CD14-positive monocyte (primary cell): ENCODE results near the gene NEGR1. TPM values are rescaled to one million over a fixed set of nuclear protein-coding genes. Genes with fewer than 3 reads are reported as not detected.

Experiments used
- DNase-seq, 3 donors: peaks; one replicate each; pipeline ENCODE4 v3.0.0-alpha.2; 2011 to 2022
- H2AFZ ChIP-seq: 2 replicates; pipeline ENCODE4 v1.6.0; 2012; ENCODE audit warnings: mild to moderate bottlenecking, low read depth, low read length, inconsistent platforms; ENCODE audit not compliant: insufficient read depth, poor library complexity, severe bottlenecking
- H3K27ac ChIP-seq, 2 donors: 1 replicate in 1 of 2; 2 replicates in 1 of 2; pipeline ENCODE4 v1.5.1; 2012 to 2013; ENCODE audit warnings: low read length in 2 of 2, control low read depth in 1 of 2, inconsistent platforms in 1 of 2, low read depth in 1 of 2, mild to moderate bottlenecking in 1 of 2
- H3K27me3 ChIP-seq, 2 donors: one replicate each; pipeline versions ENCODE4 v1.6.0 to v1.6.1; 2011 to 2013; ENCODE audit warnings: low read length in 2 of 2; ENCODE audit not compliant: control insufficient read depth in 2 of 2, insufficient read depth in 2 of 2
- H3K36me3 ChIP-seq, 2 donors: replicated peaks in 1 of 2; 1 replicate in 1 of 2; 2 replicates in 1 of 2; pipeline versions ENCODE4 v1.5.1 to v1.6.1; 2012 to 2013; ENCODE audit warnings: low read length in 2 of 2, control low read depth in 1 of 2, inconsistent platforms in 1 of 2, mild to moderate bottlenecking in 1 of 2; ENCODE audit not compliant: insufficient read depth in 2 of 2, control insufficient read depth in 1 of 2
- H3K4me1 ChIP-seq, 2 donors: 1 replicate in 1 of 2; 2 replicates in 1 of 2; pipeline versions ENCODE4 v1.5.1 to v1.6.1; 2012 to 2013; ENCODE audit warnings: low read length in 2 of 2, control low read depth in 1 of 2, inconsistent platforms in 1 of 2, mild to moderate bottlenecking in 1 of 2, moderate library complexity in 1 of 2; ENCODE audit not compliant: insufficient read depth in 2 of 2, control insufficient read depth in 1 of 2
- H3K4me2 ChIP-seq: replicated peaks from 2 replicates; pipeline ENCODE3; 2012; ENCODE audit warnings: low read length, moderate library complexity, mild to moderate bottlenecking; ENCODE audit not compliant: poor library complexity, severe bottlenecking; ENCODE audit errors: extremely low read depth
- H3K4me3 ChIP-seq, 3 experiments: fragments of 200-600 bp in 1 of 3; sonication (generic) in 1 of 3; replicated peaks in 1 of 3; 1 replicate in 2 of 3; 2 replicates in 1 of 3; pipeline ENCODE4 v1.5.1; 2011 to 2013; ENCODE audit warnings: low read length in 3 of 3, mild to moderate bottlenecking in 3 of 3, control low read depth in 2 of 3, low read depth in 2 of 3, inconsistent platforms in 1 of 3, moderate library complexity in 1 of 3
- H3K79me2 ChIP-seq: 2 replicates; pipeline ENCODE4 v1.6.0; 2012; ENCODE audit warnings: mild to moderate bottlenecking, control low read depth, inconsistent platforms, low read length, moderate library complexity; ENCODE audit not compliant: insufficient read depth
- H3K9ac ChIP-seq: 2 replicates; pipeline ENCODE4 v1.6.0; 2017; ENCODE audit warnings: low read length, mild to moderate bottlenecking; ENCODE audit not compliant: insufficient read depth, poor library complexity, severe bottlenecking
- H3K9me3 ChIP-seq, 2 donors: replicated peaks in 1 of 2; 1 replicate in 1 of 2; 2 replicates in 1 of 2; pipeline versions ENCODE4 v1.5.1 to v1.6.1; 2012 to 2013; ENCODE audit warnings: low read length in 2 of 2, control low read depth in 1 of 2; ENCODE audit not compliant: control insufficient read depth in 1 of 2, insufficient read depth in 1 of 2
- H4K20me1 ChIP-seq: 2 replicates; pipeline ENCODE4 v1.6.0; 2012; ENCODE audit warnings: mild to moderate bottlenecking, low read length, control low read depth, moderate library complexity; ENCODE audit not compliant: insufficient read depth
- H3K27ac Mint-ChIP-seq, 7 donors: one replicate each; pipeline ENCODE4 v1.8.0; 2020; ENCODE audit warnings: mild to moderate bottlenecking in 7 of 7, mixed read lengths in 7 of 7, moderate library complexity in 6 of 7, inconsistent platforms in 2 of 7
- H3K27me3 Mint-ChIP-seq, 3 donors: one replicate each; pipeline ENCODE4 v1.8.0; 2021 to 2022; ENCODE audit warnings: low read depth in 3 of 3, mild to moderate bottlenecking in 3 of 3, mixed read lengths in 3 of 3, moderate library complexity in 3 of 3, inconsistent platforms in 1 of 3
- H3K36me3 Mint-ChIP-seq, 2 donors: one replicate each; pipeline ENCODE4 v1.8.0; 2020; ENCODE audit warnings: mixed read lengths in 2 of 2, inconsistent platforms in 1 of 2, mild to moderate bottlenecking in 1 of 2
- H3K4me1 Mint-ChIP-seq: one replicate; pipeline ENCODE4 v1.8.0; 2020; ENCODE audit warnings: mild to moderate bottlenecking, mixed read lengths
- H3K4me3 Mint-ChIP-seq, 2 donors: one replicate each; pipeline ENCODE4 v1.8.0; 2020; ENCODE audit warnings: mild to moderate bottlenecking in 2 of 2, mixed read lengths in 2 of 2, moderate library complexity in 1 of 2
- H3K9me3 Mint-ChIP-seq, 7 donors: one replicate each; pipeline ENCODE4 v1.8.0; 2020 to 2022; ENCODE audit warnings: mixed read lengths in 7 of 7, mild to moderate bottlenecking in 6 of 7, moderate library complexity in 6 of 7, inconsistent platforms in 2 of 7
- CTCF ChIP-seq: fragments of 200-600 bp; IDR thresholded peaks from one replicate; pipeline ENCODE4 v1.8.0; 2022; ENCODE audit warnings: antibody characterized with exemption, mild to moderate bottlenecking
- WGBS: methylation state at CpG from one replicate; pipeline ENCODE4 v1.1.5; 2013; ENCODE audit warnings: missing lambda C conversion rate; ENCODE audit not compliant: insufficient coverage; 5-methylcytosine and 5-hydroxymethylcytosine counted together
- intact Hi-C, 2 donors: fragments of 100-400 bp; cut with micrococcal nuclease; formaldehyde crosslinking; loops; one replicate each; pipeline versions ENCODE4 v1.15.0 to v1.15.1; 2023
- polyA plus RNA-seq, 3 donors: library from polyadenylated mRNA; depleted of rRNA in 1 of 3; unstranded in 2 of 3; stranded (reverse) in 1 of 3; fragments of 300-500 nt in 2 of 3; fragments of >200 nt in 1 of 3; fragmentation: Illumina TruSeq in 2 of 3; gene quantifications; 1 replicate in 2 of 3; 2 replicates in 1 of 3; pipeline ENCODE4 v1.2.3, GENCODE V29; 2012 to 2021

Gene NEGR1
- polyA plus RNA-seq, 3 donors, result 0.03 to 0.15 (median 0.13) TPM

- 100% methylated on average over 1 of the region's 2 CpGs for WGBS
- no peak overlapping the region for H3K27ac ChIP-seq
- DNase-seq, result no peak
Measured at GRCh38 chr1:71783071-71783470, 499.3 kb downstream of the NEGR1 start.

DNA sequence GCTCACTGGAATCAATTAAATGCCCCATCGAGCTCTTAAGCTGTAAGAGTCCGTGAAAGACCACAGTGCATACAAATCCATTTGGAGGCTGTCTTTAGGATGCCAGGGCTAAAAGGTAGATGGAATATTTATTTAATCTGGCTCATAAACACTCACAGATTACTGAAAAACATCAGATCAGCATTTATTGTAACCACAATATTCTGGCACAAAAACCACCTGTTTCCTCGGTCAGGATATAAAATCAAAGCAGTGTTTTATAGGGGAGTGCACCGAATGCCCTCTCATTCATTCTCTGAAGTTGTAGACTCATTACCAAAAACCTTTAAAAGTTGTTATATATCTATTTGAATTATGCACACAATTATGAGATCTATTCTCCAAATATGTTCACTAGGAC lies 500.9 kb downstream of the NEGR1 start:
- Histone ChIP-seq H3K79me2 (no peaks in the 10 kb centered on the region), H3K27ac (no peak overlapping the region), H3K4me1 (no peaks in the 10 kb centered on the region), H3K9ac (no peak overlapping the region), H2AFZ (no peak overlapping the region), H3K9me3 (no peaks in the 10 kb centered on the region), H3K4me2 (no peak overlapping the region), H3K4me3 (no peak overlapping the region), H3K27me3 (no peaks in the 10 kb centered on the region), H3K36me3 (no peaks in the 10 kb centered on the region), H4K20me1 (no peaks in the 10 kb centered on the region)
- DNase-seq, result no peak
- TF ChIP-seq CTCF, result no peak
- Mint-ChIP-seq H3K36me3 (no peaks in the 10 kb centered on the region), H3K27ac (no peak overlapping the region), H3K9me3 (peaks cover 0 to 3% (median 0%) of the 10 kb centered on the region in 7 donors), H3K4me1 (no peaks in the 10 kb centered on the region), H3K27me3 (no peaks in the 10 kb centered on the region), H3K4me3 (no peak overlapping the region)
- WGBS, result no CpG with 5 or more reads among the region's 4 CpGs
- intact Hi-C loops, result no loop called here

More at GRCh38 chr1:71783071-71783470, 499.3 kb downstream of the NEGR1 start:
- Mint-ChIP-seq H3K36me3 (no peaks in the 10 kb centered on the region), H3K4me1 (no peaks in the 10 kb centered on the region), H3K4me3 (no peak overlapping the region), H3K9me3 (peaks cover 0 to 5% (median 2%) of the 10 kb centered on the region in 7 donors), H3K27ac (no peak overlapping the region), H3K27me3 (no peaks in the 10 kb centered on the region)
- H3K36me3 ChIP-seq, result no peaks in the 10 kb centered on the region
- no peaks in the 10 kb centered on the region for H3K27me3 ChIP-seq
- H3K9ac ChIP-seq, result no peak overlapping the region
- no peaks in the 10 kb centered on the region for H3K9me3 ChIP-seq
- no peaks in the 10 kb centered on the region for H3K4me1 ChIP-seq
- no peak overlapping the region for H3K4me3 ChIP-seq
- no peaks in the 10 kb centered on the region for H3K79me2 ChIP-seq
- no peaks in the 10 kb centered on the region for H4K20me1 ChIP-seq
- no peak for TF ChIP-seq CTCF
- no peak overlapping the region for H3K4me2 ChIP-seq
- H2AFZ ChIP-seq, result no peak overlapping the region
- intact Hi-C loops, result no loop called here
